Measurements from ENCODE around the gene IL18.
"Not testable (repeated sequence)": the region's sequence is repeated elsewhere in the genome, so short reads cannot be mapped to it uniquely, and the experiment has no call there.

IL18 gene

DNA sequence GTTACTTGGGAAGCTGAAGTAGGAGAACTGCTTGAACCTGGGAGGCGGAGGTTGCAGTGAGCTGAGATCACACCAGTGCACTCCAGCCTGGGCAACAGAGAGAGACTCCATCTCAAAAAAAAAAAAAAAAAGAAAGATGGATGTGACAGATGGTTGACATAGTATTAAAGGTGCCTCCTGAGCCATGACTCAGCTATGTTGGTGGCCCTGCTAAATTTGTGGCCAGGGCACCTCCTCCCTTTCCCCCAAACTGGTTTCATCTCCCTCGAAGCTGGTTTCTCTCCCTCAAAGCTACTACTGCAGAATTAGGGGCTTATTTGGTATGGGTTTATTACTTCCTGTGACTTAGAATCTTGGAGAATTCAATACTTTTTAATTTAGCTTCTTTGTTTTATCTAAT lies 45.7 kb downstream of the IL18 start:
- DNase-seq (ENCODE audit: low spot score) = no peak

DNA sequence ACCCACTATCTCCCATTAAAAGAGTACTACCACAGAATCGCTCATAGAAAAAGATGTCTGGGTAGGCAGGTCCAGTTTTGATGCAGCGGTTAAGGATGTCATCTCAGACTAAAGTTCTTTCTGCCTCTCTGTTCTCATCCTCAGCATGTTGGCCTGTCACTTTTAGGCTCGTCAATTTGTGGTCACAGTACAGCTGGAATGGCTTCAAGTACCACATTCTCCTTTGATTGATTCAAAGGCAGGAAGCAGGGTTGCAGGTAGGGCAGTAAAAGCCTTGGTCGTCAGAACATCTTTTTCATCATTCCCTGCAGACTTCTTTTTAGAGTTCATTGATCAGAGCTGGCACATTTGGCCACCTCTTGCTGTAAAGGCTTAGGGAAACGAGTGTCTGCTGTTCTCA lies 48.5 kb downstream of the IL18 start:
- DNase-seq (ENCODE audit: low spot score) = no peak

DNA sequence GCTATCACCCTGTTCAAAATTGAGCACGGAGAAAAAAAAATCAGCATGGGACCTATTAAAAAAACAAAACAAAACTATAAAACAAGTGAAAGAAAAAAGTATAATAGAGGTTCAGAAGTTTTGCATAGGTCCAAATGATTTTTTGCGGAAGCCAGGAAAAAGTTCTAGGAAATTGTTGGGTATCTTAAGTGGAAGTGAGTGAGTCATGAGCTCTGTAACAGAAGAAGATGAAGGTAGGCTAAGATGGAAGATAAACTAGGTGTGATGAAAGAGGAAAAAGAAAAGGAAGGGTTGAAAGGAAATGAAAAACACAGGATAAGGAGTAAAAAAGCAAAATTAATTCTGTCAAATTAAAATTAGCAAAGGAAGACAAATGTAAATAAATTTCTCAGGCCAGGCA lies 49.4 kb downstream of the IL18 start:
- no peak for DNase-seq (ENCODE audit: low spot score)

DNA sequence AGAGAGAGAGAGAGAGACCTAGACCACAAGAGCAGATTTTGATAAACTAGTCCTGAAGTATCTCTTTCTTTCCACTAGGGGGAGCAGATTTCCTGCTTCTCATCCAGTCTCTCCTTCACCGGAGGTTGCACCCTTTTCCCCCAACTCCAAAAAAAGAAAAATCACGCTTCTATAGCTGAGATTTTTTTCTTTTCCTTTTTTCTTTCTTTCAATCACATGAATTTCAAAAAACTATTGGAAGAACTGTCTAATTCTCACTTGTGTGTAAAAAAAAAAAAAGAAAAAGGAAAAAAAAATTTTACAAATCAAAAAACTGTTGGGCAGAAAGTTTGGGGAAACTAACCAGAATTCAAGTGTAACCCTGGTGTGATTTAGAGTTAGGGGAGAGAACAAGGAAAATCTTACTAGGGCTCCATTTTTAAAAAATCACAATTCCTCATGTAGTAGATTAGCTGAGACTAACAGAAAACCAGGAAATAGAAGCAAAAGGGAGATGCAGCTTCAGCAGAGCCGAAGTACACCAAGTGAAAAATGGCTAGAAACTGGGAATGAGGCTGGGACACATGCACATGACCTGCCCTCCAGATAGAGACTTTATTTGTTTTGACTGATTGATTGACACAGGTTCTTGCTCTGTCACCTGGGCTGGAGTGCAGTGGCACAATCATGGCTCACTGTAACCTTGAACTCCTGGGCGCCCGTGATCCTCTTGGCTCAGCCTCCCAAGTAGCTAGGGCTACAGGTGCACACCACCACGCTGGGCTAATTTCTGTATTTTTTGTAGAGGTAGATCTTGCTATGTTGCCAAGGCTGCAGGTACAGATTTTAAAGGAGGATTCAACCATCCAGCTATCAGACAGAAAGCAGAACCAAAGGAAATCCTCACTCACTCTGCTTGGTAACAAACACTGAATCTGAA lies 50.1 kb downstream of the IL18 start:
- no peak for DNase-seq (ENCODE audit: low spot score)

DNA sequence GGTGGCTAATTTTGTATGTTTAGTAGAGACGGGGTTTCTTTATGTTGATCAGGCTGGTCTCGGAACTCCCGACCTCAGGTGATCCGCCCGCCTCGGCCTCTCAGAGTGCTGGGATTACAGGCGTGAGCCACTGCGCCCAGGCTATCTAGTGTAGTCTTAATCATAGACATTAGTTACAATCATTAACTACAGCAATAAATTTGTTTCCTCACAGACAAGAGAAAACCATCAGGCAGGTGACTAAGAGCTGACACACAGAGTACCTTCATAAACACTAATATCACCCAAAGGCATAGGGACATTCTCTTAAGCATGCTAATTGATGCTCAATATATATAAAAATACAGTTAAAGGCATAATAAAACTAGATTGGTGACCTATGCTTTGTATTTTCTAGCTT lies 57.8 kb downstream of the IL18 start:
- DNase-seq (ENCODE audit: low spot score) = no peak

DNA sequence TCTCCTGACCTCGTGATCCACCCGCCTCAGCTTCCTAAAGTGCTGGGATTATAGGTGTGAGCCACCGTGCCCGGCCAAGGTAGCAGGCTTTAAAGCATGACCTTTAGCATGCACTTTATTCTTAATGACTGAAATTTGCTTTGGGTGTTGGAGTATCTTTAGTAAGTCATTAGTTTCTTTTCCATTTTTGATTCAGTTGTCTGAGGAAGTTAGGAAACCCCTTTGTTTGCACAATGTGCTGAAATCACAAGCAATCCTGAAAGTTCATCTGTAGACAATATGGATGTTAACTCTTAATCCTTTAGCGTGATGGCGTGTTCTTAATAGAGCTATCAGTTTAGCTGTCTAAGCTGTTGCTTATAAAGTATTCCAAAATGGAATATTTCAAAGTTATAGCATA lies 60.4 kb downstream of the IL18 start:
- no peak for DNase-seq (ENCODE audit: low spot score)

DNA sequence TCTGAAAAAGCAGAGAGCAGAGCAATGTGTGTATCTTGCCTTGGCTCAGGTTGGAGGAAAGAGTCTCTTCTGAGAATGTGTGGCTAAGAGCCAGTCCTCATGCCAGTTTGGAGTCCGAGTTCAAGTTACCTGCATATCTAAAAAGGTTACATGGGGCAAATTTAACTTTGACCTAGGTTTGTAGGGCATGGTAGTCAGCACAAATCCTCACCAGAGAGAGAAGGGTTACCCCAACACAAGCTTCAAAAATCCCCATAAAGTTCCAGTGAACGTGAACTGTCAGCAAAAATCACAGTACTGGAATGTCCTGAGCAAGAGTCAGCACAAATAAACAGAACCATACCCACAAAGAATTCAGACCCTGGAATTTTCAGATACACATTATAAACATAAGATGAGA lies 63.4 kb downstream of the IL18 start:
- no peak for DNase-seq (ENCODE audit: low spot score)

DNA sequence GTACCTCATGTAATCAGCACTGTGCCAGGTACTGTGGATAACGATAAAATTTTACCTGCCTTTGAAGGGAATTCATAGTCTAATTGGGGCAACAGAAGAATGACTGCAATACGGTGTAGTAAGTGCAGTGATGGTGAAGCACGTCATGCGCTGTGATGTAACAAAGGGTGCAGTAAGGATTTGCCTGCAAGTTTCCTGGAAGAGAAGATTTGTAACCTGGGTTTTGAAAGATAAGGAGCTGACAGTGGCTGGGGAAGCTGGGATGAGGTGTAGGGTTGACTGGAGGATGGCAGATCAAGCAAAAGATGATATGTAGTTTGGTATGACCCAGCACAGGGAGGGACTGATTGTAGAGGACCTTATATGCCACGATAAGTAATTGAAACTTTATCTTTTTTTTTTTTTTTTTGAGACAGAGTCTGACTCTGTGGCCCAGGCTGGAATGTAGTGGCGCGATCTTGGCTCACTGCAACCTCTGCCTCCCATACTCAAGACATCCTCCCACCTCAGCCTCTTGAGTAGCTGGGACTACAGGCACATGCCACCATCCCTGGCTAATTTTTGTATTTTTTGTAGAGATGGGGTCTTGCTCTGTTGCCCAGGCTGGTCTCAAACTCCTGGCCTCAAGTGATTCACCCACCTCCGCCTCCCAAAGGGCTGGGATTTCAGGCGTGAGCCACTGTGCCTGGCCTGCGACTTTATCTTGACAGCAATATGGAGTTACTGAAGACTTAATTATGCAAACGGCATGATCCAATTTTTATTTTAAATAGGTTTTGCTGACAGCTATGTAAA lies 66.0 kb downstream of the IL18 start:
- no peak for DNase-seq (ENCODE audit: low spot score)

DNA sequence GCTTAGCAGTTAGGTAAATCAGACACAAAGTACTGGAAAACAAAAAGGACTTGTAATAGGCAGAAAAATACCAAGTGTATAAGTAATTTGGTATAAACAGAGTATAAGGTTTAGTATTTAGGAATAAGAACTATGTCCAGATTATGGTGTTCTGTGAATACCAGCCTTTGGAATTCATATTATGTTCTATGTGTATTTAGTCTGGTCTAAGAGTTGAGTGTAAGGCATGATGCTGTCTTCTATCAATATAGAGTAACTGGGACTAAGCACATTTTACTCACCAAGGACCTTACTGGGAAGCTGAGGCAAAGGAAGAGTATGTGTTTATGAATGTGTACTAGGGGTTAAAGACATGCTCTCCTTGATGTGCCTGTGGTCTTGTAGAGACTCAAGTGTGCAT lies 67.7 kb downstream of the IL18 start:
- no peak for DNase-seq (ENCODE audit: low spot score)

DNA sequence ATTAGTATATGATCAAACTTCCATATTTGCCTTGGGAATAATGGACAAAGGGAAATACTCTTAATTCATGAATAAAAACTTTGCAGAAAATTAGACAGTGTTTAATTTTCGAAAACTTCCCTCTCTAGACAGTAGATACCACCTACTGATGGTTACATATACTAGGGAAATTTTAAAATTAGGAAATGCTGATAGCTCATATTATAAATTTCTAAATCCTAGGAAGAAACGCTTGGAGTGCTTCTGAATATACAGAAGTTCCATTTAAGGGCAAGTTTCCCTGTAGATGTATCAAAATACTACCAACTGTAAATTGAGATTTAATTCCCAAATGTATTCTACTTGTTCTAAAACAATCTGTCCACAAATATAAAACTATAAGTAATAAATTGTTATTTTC lies 68.6 kb downstream of the IL18 start:
- DNase-seq (ENCODE audit: low spot score) = not testable (repeated sequence)
